GM08714 (cell line): Measurements from ENCODE around the gene CTSA.

Experiments
- H3K4me3 ChIP-seq: fragments of 200-500 bp; sonication (Bioruptor generic); 2 replicates; pipeline ENCODE4 v1.5.1; 2014; ENCODE audit warnings: mild to moderate bottlenecking, low read length, inconsistent platforms
- ZNF274 ChIP-seq: IDR thresholded peaks from 2 replicates; pipeline ENCODE4 v1.6.1; 2012; ENCODE audit warnings: mild to moderate bottlenecking, low read depth, low read length

The CTSA gene

DNA sequence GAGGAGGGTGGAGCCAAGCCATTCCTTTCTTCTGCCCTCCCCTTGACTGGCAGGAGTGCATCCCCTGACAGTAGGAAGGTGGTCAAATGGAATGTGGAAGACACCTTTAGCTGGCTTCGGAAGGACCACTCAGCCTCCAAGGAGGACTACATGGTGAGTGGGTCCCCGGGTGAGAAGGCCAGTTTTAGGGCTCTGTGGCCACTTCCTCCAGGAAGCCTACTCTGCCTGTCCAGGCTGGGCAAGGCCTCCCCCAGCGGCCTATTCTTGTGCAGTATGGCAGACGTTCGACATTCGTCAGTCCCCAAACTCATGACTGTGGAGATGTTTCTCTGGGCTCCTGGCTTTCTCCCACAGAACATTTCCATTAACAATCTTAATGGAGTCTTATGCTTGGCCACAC lies 52.5 kb downstream of the CTSA start:
- TF ChIP-seq ZNF274 = no peak
- no peak overlapping the region for H3K4me3 ChIP-seq

DNA sequence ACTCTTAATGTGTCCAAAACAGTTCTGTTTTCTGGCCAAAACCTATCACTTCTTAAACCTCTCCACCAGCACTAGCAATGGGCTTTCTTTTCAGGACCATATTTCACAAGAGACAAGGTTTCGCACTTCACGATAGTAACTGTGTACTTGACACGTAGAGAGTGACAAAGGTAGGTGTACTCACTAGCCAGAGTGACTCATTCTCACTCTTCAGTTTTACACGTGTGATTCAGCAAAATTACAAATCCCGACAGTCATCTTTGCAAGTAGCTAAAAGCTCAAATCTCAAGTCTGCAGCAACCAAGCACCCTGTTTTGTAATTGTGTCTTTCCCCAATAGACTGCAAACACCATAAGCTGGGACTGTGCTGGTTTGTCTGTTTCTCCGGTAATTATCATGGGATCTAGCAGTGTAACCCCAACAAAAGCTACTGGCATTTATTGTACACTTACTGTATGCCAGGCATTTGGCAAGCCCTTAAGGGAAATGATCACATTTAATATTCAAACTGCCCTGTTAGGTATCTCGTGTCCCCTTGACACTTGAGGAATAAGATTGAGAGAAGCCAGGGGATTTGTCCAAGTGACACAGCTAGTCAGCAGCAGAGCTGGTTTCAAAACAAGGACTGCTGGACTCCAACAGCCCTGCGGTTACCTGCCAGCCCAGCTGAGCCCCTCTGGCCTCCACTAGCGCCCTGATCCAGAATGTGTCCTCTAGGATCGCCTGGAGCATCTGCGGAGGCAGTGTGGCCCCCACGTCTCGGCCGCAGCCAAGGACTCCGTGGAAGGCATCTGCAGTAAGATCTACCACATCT lies 53.2 kb downstream of the CTSA start:
- no peak overlapping the region for H3K4me3 ChIP-seq
- TF ChIP-seq ZNF274 = no peak

DNA sequence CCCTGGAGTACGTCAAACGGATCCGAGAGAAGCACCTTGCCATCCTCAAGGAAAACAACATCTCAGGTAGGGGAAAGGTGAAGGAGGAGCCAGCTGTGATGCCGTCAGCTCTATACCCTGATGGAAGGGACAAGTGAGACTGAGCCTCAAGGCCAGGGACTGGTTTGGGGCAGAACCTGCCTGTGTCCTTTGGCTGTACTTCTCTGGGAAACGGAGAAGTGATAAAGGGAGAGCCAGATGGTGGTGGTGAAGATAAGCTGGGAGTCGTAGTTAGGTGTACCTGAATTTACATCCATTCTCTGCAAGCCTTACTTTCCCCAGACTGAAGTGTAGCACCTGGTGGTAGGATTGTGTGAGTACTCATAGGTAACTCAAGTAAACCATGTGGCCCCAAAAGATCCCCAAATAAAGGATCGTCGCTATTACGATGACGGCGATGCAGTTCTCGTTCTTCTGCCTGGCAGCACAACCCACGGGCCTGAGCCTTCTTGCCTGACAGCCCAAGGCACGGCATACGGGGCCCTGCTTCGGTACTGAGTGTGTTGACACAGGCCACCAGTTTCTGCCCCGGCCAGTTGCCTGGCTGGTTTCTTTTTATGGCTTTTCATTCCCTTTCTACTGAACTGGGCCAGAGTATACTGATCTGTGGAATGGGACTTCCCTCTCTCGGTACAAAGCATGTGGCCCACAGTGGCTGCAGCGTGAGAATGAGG lies 54.0 kb downstream of the CTSA start:
- no peak for TF ChIP-seq ZNF274
- H3K4me3 ChIP-seq = no peak overlapping the region

DNA sequence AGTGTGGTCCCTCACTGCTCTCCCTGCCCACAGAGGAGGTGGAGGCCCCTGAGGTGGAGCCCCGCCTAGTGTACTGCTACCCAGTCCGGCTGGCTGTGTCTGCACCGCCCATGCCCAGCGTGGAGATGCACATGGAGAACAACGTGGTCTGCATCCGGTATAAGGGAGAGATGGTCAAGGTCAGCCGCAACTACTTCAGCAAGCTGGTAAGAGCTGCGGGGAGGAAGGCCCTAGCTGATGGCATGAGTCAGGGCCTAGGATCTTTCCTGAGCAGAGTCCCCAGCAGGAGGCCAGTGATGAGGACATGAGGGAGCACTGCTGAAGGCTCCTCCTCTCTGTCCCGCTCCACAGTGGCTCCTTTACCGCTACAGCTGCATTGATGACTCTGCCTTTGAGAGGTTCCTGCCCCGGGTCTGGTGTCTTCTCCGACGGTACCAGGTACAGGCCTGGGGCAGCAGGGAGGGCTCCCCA lies 54.6 kb downstream of the CTSA start:
- no peak overlapping the region for H3K4me3 ChIP-seq
- no peak for TF ChIP-seq ZNF274

GRCh38 chr20:45946149-45946970 lies 55.2 kb downstream of the CTSA start:
- TF ChIP-seq ZNF274 = no peak

DNA sequence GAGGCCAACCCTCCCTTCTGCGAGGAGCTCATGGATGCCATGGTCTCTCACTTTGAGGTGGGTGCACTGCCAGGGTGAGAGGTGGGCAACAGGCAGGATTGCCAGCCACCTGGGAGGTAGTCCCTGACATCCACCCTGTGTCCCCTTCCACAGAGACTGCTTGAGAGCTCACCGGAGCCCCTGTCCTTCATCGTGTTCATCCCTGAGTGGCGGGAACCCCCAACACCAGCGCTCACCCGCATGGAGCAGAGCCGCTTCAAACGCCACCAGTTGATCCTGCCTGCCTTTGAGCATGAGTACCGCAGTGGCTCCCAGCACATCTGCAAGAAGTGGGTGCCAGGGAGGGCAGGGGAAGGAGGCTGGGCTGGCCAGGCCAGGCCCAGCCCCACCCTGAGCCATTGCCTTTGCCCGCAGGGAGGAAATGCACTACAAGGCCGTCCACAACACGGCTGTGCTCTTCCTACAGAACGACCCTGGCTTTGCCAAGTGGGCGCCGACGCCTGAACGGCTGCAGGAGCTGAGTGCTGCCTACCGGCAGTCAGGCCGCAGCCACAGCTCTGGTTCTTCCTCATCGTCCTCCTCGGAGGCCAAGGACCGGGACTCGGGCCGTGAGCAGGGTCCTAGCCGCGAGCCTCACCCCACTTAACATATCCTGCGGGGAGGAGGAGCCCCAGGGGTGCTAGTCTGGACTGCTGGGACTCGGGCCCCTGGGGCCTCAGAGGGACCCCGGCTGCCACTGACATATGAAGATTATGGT lies 56.2 kb downstream of the CTSA start:
- no peak for TF ChIP-seq ZNF274
- H3K4me3 ChIP-seq = no peak overlapping the region

More at GRCh38 chr20:45946149-45946970, 55.2 kb downstream of the CTSA start:
- H3K4me3 ChIP-seq = no peak overlapping the region

DNA sequence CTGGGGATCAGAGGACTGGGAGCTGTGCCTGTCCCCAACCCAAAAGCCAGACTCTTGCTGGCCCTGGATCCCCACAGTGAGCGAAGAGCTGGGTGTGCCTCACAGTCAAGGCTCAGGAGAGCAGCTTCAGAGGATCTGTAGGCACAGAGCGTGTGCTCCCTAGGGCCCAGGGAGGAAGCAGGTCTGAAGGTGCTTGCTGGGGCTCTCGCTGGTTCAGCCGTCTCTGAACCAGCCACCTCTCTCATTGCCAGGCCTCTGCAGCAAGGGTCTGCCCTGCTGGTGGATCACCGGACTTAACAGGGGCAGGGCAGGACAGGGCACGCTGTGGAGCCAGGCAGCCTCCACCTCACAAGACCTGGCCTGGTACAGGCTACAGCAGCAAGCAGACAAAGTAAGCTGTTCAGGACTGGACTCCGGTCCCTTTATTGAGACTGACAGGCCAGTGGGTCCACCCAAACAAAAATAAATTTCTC lies 57.2 kb downstream of the CTSA start:
- H3K4me3 ChIP-seq = no peak overlapping the region
- no peak for TF ChIP-seq ZNF274
